LNCaP clone FGC (cell line): ENCODE measurements around the gene ATG101.

Source experiments
- DNase-seq: peaks from one replicate; pipeline ENCODE4 v3.0.0-alpha.2; 2011; ENCODE audit warnings: low read depth
- H3K4me3 ChIP-seq: 2 replicates; pipeline ENCODE4 v1.5.1; 2011; ENCODE audit warnings: mild to moderate bottlenecking, low read depth, low read length, control low read depth
- TF ChIP-seq, protein P1 (sequence below): IDR thresholded peaks from 2 replicates; pipeline ENCODE4 v1.5.1; 2012; ENCODE audit warnings: mild to moderate bottlenecking; ENCODE audit not compliant: control insufficient read depth, insufficient read depth; ENCODE audit errors: extremely low read depth

The ATG101 gene

GRCh38 chr12:52069327-52070184, at the start of gene ATG101:
Gene ATG101, plus strand, starts transcription at chr12:52069978. Its CDS starts 3,673 bp downstream, at chr12:52073651.
- peak within 1 kb of the TSS; percentile 87 for H3K4me3 ChIP-seq
- TF ChIP-seq, protein P1, sequence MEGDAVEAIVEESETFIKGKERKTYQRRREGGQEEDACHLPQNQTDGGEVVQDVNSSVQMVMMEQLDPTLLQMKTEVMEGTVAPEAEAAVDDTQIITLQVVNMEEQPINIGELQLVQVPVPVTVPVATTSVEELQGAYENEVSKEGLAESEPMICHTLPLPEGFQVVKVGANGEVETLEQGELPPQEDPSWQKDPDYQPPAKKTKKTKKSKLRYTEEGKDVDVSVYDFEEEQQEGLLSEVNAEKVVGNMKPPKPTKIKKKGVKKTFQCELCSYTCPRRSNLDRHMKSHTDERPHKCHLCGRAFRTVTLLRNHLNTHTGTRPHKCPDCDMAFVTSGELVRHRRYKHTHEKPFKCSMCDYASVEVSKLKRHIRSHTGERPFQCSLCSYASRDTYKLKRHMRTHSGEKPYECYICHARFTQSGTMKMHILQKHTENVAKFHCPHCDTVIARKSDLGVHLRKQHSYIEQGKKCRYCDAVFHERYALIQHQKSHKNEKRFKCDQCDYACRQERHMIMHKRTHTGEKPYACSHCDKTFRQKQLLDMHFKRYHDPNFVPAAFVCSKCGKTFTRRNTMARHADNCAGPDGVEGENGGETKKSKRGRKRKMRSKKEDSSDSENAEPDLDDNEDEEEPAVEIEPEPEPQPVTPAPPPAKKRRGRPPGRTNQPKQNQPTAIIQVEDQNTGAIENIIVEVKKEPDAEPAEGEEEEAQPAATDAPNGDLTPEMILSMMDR: peak; percentile 88
- DNase-seq: peak; percentile 91

DNA sequence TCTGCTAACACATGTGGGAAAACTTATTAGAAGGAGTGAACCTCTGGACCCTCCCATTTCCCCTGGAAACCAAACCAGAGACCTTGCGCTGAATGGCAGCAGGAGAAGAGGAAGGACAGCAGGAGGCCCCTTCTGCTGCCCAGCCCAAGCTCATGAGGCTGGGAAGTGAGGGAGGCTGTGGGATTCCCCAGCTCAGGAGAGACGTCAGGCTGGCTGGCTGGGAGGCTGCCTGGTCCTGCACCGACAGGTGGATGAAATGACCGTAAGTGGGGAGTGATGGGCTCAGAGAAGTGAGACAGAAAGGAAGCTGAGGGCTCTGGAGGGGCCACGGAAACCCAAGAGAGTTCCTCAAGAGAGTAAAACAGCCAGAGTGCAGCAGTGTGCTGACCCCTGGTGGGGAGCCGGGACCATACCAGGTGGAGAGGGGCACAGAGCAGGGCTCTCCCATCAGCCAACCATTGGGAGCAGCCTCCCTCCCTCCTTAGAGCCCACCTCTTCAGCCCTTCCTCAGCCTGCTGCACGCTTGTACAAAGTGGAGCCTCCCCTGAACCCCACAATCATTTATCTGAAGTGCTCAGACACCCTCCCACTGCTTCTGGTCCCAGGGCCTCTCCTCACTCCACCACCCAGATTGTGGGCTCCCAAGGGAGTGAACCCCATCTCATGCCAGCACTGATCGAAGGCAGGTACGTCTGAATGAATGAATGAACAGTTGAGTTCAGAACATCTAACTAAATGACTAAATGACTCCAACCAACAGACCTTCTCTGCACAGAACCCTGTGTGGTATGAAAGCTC, 49.0 kb upstream of the ATG101 start:
- no peak overlapping the region for H3K4me3 ChIP-seq
- TF ChIP-seq, protein P1: peak; percentile 60
- DNase-seq: no peak

DNA sequence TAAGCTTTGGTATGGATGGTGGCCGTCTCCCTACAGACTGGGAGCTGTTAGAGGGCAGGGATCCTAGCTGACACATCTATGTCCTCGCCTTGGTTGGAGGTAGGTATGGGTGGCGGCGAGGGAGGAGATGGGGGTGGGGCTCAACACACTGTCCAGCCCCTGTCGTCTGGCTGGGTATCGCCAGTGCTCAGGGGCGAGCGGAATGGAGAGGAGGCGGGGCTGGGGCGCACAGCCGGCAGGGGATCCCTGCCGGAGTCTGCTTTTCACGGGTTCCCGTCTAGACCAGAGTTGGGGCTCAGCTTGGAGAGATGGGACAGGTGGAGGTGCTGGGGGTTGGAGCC, 47.0 kb upstream of the ATG101 start:
- no peak for DNase-seq
- TF ChIP-seq, protein P1: no peak
- no peak overlapping the region; the same call in 1 of the 2 replicates for H3K4me3 ChIP-seq

DNA sequence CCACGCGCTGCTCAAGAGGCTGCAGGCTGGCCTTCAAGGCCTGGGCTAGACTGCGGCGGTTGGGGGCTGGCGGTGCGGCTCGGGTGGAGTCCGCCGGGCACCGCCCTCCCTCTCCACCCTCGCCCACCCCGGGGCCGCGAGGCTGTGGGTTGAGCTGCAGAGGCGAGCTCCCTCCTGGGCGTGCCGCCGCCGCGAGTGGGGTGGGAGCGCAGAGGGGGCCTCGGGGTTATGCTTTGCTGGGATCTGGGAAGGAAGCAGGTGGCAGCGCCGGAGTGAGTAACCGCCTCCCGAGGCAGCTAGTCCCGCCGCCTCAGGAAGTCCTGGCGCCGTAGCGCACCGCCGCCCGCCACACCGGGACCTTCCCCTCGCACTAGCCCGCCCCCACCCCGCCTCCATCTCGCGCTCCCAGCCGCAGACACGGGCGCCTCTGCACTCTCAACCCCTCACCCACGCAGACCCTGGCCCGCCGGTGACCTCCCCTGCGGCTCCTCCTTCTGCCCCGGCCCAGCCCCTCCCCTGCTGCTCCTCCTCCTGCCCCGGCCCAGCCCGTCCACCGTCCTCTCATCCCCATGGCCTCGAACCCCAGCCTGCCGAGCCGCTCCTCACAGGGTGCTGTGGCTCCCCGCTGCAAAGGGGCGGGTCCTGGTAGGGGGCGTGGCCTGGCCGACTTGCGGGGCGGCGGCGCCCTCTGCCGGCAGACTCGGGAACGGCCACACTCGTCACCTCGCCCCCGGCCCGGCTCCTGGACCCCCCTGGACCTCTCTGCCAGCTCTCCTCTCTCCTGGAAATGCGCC, 46.4 kb upstream of the ATG101 start:
- DNase-seq: no peak
- peak overlapping the region; percentile 51 for H3K4me3 ChIP-seq
- TF ChIP-seq, protein P1: peak; percentile 95

DNA sequence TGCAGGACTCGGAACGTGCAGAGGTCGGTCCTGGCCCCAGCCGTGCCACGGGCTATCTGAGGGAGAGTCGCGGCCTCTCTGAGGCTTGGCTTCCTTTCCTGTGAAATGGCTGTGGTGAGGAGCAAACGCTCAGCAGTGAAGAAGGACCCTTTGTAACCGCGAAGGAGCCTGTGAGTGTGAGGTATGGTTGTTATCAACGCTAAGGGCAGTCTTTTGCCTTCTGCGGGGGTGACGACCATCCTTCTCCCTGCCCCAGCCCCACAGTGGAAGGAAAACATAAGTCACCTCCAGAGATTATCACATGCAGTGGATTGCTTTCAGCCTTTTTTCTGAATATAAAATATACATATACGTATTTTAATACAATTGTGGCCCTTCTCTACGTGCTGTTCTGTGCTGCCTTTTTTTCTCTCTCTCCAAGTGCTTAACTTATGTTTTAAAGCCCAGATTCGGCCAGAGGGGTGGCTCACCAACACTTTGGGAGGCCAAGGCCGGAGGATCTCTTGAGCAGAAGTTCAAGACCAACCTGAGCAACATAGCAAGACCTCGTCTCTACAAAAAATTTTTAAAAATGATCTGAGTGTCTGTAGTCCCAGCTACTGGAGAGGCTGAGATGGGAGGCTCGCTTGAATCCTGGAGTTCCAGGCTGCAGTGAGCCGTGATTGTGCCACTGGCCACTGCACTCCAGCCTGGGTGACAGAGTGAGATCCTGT, 45.6 kb upstream of the ATG101 start:
- DNase-seq: no peak
- TF ChIP-seq, protein P1: no peak
- peak overlapping the region; percentile 51 for H3K4me3 ChIP-seq

GRCh38 chr12:52024845-52025230, 44.9 kb upstream of the ATG101 start:
- no peak overlapping the region for H3K4me3 ChIP-seq
- DNase-seq: no peak
- TF ChIP-seq, protein P1: no peak
